HFF-Myc (cell line): ENCODE data around the gene TP53BP2.
"Not testable (repeated sequence)": the region's sequence is repeated elsewhere in the genome, so short reads cannot be mapped to it uniquely, and the experiment has no call there.

ENCODE experiments used
- DNase-seq: peaks from one replicate; pipeline ENCODE4 v3.0.0-alpha.2; 2011; ENCODE audit warnings: low read depth; ENCODE audit errors: extremely low read depth
- H3K4me3 ChIP-seq: replicated peaks from 2 replicates; pipeline ENCODE4 v1.5.1; 2011; ENCODE audit warnings: low read depth, mild to moderate bottlenecking, control low read depth, low read length
- CTCF ChIP-seq: IDR thresholded peaks from 2 replicates; pipeline ENCODE4 v1.5.1; 2012; ENCODE audit warnings: mild to moderate bottlenecking, low read depth, low read length, control low read depth; ENCODE audit errors: missing control alignments

TP53BP2 gene

GRCh38 chr1:223820515-223820858 lies 25.3 kb downstream of the TP53BP2 start:
- H3K4me3 ChIP-seq, result no peak overlapping the region
- TF ChIP-seq CTCF, result no peak
- no peak for DNase-seq

- H3K4me3 ChIP-seq, result no peak overlapping the region
- TF ChIP-seq CTCF, result no peak
- DNase-seq, result no peak
These were observed 25.8 kb downstream of the TP53BP2 start for GRCh38 chr1:223819730-223820514.

GRCh38 chr1:223817265-223817664 lies 28.5 kb downstream of the TP53BP2 start:
- DNase-seq, H3K4me3 ChIP-seq: not testable (repeated sequence)

GRCh38 chr1:223815865-223816264 lies 29.9 kb downstream of the TP53BP2 start:
- H3K4me3 ChIP-seq, result no peak overlapping the region
- no peak for DNase-seq
- TF ChIP-seq CTCF, result no peak

GRCh38 chr1:223815020-223815853 lies 30.5 kb downstream of the TP53BP2 start:
- DNase-seq, result no peak
- no peak for TF ChIP-seq CTCF
- H3K4me3 ChIP-seq, result no peak overlapping the region

- TF ChIP-seq CTCF, result no peak
- no peak overlapping the region for H3K4me3 ChIP-seq
- DNase-seq, result no peak
These were observed 32.1 kb downstream of the TP53BP2 start for GRCh38 chr1:223813645-223814044.

- DNase-seq, result no peak
- H3K4me3 ChIP-seq, result no peak overlapping the region
- TF ChIP-seq CTCF, result no peak
These were observed 34.1 kb downstream of the TP53BP2 start for GRCh38 chr1:223811634-223812101.
